Endodermal cell (in vitro differentiated cells): ENCODE measurements around the gene ANKH. TPM values are rescaled to one million over a fixed set of nuclear protein-coding genes. Genes with fewer than 3 reads are reported as not detected.

Experiments
- DNase-seq: peaks from one replicate; pipeline ENCODE4 v3.0.0-alpha.2; 2017
- H3K27ac ChIP-seq: 2 replicates; pipeline ENCODE4 v1.5.1; 2013; ENCODE audit warnings: mild to moderate bottlenecking, low read depth, low read length, moderate library complexity
- H3K27me3 ChIP-seq: 2 replicates; pipeline ENCODE4 v1.6.1; 2013; ENCODE audit warnings: mild to moderate bottlenecking, low read length, moderate library complexity; ENCODE audit not compliant: insufficient read depth, control insufficient read depth, poor library complexity, severe bottlenecking
- H3K36me3 ChIP-seq: 2 replicates; pipeline ENCODE4 v1.7.0; 2013; ENCODE audit warnings: mild to moderate bottlenecking, low read length, moderate library complexity; ENCODE audit not compliant: control insufficient read depth, insufficient read depth
- H3K4me1 ChIP-seq: one replicate; pipeline ENCODE4 v1.7.0; 2013; ENCODE audit warnings: low read length; ENCODE audit not compliant: control insufficient read depth, insufficient read depth
- H3K4me3 ChIP-seq: 2 replicates; pipeline ENCODE4 v1.5.1; 2013; ENCODE audit warnings: mild to moderate bottlenecking, low read length, moderate library complexity
- H3K9ac ChIP-seq: 2 replicates; pipeline ENCODE4 v1.6.1; 2013; ENCODE audit warnings: mild to moderate bottlenecking, low read length, moderate library complexity; ENCODE audit not compliant: poor library complexity, severe bottlenecking; ENCODE audit errors: extremely low read depth
- H3K9me3 ChIP-seq: 2 replicates; pipeline ENCODE4 v1.6.1; 2013; ENCODE audit warnings: mild to moderate bottlenecking, low read length, moderate library complexity; ENCODE audit not compliant: control insufficient read depth
- H3K27ac Mint-ChIP-seq: 2 replicates; pipeline ENCODE4 v1.8.0; 2020; ENCODE audit warnings: mixed read lengths
- H3K27me3 Mint-ChIP-seq: 2 replicates; pipeline ENCODE4 v1.8.0; 2021; ENCODE audit warnings: mild to moderate bottlenecking, mixed read lengths; ENCODE audit not compliant: insufficient read depth
- H3K36me3 Mint-ChIP-seq: 2 replicates; pipeline ENCODE4 v1.8.0; 2020; ENCODE audit warnings: low read depth, mixed read lengths
- H3K4me1 Mint-ChIP-seq: 2 replicates; pipeline ENCODE4 v1.8.0; 2020; ENCODE audit warnings: mixed read lengths
- H3K4me3 Mint-ChIP-seq: 2 replicates; pipeline ENCODE4 v1.8.0; 2020; ENCODE audit warnings: mild to moderate bottlenecking, moderate library complexity, mixed read lengths
- H3K9me3 Mint-ChIP-seq: 2 replicates; pipeline ENCODE4 v1.8.0; 2020; ENCODE audit warnings: mild to moderate bottlenecking, mixed read lengths
- CTCF ChIP-seq: fragments of 200-600 bp; sonication (generic); conservative IDR thresholded peaks from 2 replicates; pipeline ENCODE4 v1.5.0; 2021; ENCODE audit warnings: antibody characterized with exemption, mild to moderate bottlenecking
- WGBS, 2 experiments: methylation state at CpG; one replicate each; pipeline versions ENCODE4 v1.1.5 to v1.1.7; 2013; ENCODE audit warnings: missing lambda C conversion rate in 2 of 2, mixed read lengths in 1 of 2; ENCODE audit not compliant: insufficient coverage in 1 of 2, insufficient read length in 1 of 2; 5-methylcytosine and 5-hydroxymethylcytosine counted together
- total RNA-seq, 2 donors: library from RNA; stranded (reverse); fragmentation: NEBNext Ultra II Directional in 1 of 2; extraction: Animal tissue kit (Norgen Biotek cat#: 25700) in 1 of 2; gene quantifications; 2 replicates in 1 of 2; 3 replicates in 1 of 2; pipeline ENCODE4 v1.2.1, GENCODE V29; 2021

ANKH gene
- total RNA-seq, 2 donors from 2014 or later = 26.5 to 43.4 TPM

GRCh38 chr5:14870337-14871213, 1.0 kb downstream of the ANKH start:
- H3K27me3 ChIP-seq = peaks cover 24% of the 10 kb centered on the region

GRCh38 chr5:14869668-14870164, 1.9 kb downstream of the ANKH start:
- Mint-ChIP-seq H3K4me1 (peaks cover 12% of the 10 kb centered on the region), H3K27ac (no peak overlapping the region), H3K4me3 (peak overlapping the region; percentile 71), H3K36me3 (no peaks in the 10 kb centered on the region), H3K27me3 (peaks cover 31% of the 10 kb centered on the region), H3K9me3 (no peaks in the 10 kb centered on the region)
- no peak for DNase-seq
- Histone ChIP-seq H3K9me3 (no peaks in the 10 kb centered on the region), H3K27me3 (peaks cover 24% of the 10 kb centered on the region), H3K4me3 (peak overlapping the region; percentile 84), H3K4me1 (no peaks in the 10 kb centered on the region), H3K9ac (no peak overlapping the region), H3K36me3 (no peaks in the 10 kb centered on the region), H3K27ac (no peak overlapping the region)
- no peak for TF ChIP-seq CTCF
- WGBS, 2 experiments = 73 to 77% methylated on average over 5 to 9 of the region's 9 CpGs

More at GRCh38 chr5:14870337-14871213, 1.0 kb downstream of the ANKH start:
- peaks cover 31% of the 10 kb centered on the region for H3K27me3 Mint-ChIP-seq
- H3K9ac ChIP-seq = no peak overlapping the region
- no peak overlapping the region for H3K27ac ChIP-seq
- WGBS, 2 experiments = 5 to 19% methylated on average over 9 to 21 of the region's 21 CpGs
- peak overlapping the region; percentile 84 for H3K4me3 ChIP-seq
- no peak for DNase-seq
- peaks cover 12% of the 10 kb centered on the region for H3K4me1 Mint-ChIP-seq
- no peaks in the 10 kb centered on the region for H3K36me3 Mint-ChIP-seq
- no peaks in the 10 kb centered on the region for H3K9me3 ChIP-seq
- no peaks in the 10 kb centered on the region for H3K9me3 Mint-ChIP-seq
- peak overlapping the region; percentile 71 for H3K4me3 Mint-ChIP-seq
- H3K27ac Mint-ChIP-seq = no peak overlapping the region
- no peaks in the 10 kb centered on the region for H3K36me3 ChIP-seq
- no peak for TF ChIP-seq CTCF
- no peaks in the 10 kb centered on the region for H3K4me1 ChIP-seq

- H3K27me3 ChIP-seq = peaks cover 24% of the 10 kb centered on the region
- H3K9me3 Mint-ChIP-seq = no peaks in the 10 kb centered on the region
- WGBS, 2 experiments = 88 to 100% methylated on average over 1 to 2 of the region's 2 CpGs
Observed at GRCh38 chr5:14869233-14869632, 2.3 kb downstream of the ANKH start.

More at GRCh38 chr5:14869233-14869632, 2.3 kb downstream of the ANKH start:
- Mint-ChIP-seq H3K27ac (no peak overlapping the region), H3K36me3 (no peaks in the 10 kb centered on the region), H3K27me3 (peaks cover 28% of the 10 kb centered on the region), H3K4me1 (peaks cover 12% of the 10 kb centered on the region), H3K4me3 (no peak overlapping the region)
- H3K9ac ChIP-seq = no peak overlapping the region
- no peak for DNase-seq
- no peaks in the 10 kb centered on the region for H3K4me1 ChIP-seq
- peak overlapping the region; percentile 84 for H3K4me3 ChIP-seq
- no peaks in the 10 kb centered on the region for H3K9me3 ChIP-seq
- no peaks in the 10 kb centered on the region for H3K36me3 ChIP-seq
- no peak overlapping the region for H3K27ac ChIP-seq
- no peak for TF ChIP-seq CTCF
